ENCODE measurements around the gene MAU2.
A peak's percentile ranks its signal among the peaks of the same experiment; 100 is the strongest.
"Not testable (repeated sequence)": the region's sequence is repeated elsewhere in the genome, so short reads cannot be mapped to it uniquely, and the experiment has no call there.

Gene MAU2

GRCh38 chr19:19385896-19386869, 65.6 kb downstream of the MAU2 start:
- peak in 5 of 6 experiments; percentile 30 to 80 (median 40) for DNase-seq

GRCh38 chr19:19387108-19387507, 66.5 kb downstream of the MAU2 start:
- no peak for DNase-seq

GRCh38 chr19:19388568-19389555, 68.2 kb downstream of the MAU2 start:
- DNase-seq = peak in 1 of 6 experiments; percentile 30

- not testable (repeated sequence) for DNase-seq
These were observed 69.1 kb downstream of the MAU2 start for GRCh38 chr19:19389683-19390082.

- not testable (repeated sequence) for DNase-seq
These were observed 73.7 kb downstream of the MAU2 start for GRCh38 chr19:19394333-19394732.

GRCh38 chr19:19399733-19400433, 79.3 kb downstream of the MAU2 start:
- no peak for DNase-seq

- DNase-seq = no peak
These were observed 82.2 kb downstream of the MAU2 start for GRCh38 chr19:19402656-19403372.

- DNase-seq = no peak
These were observed 82.8 kb downstream of the MAU2 start for GRCh38 chr19:19403373-19403901.

- DNase-seq = peak; percentile 82 to 93 (median 89)
These were observed 84.5 kb downstream of the MAU2 start, which contains the start of gene GATAD2A for GRCh38 chr19:19404879-19405860. GATAD2A (plus strand) TSS chr19:19405675; CDS start chr19:19465346, 59,671 bp downstream.

- DNase-seq = peak in 5 of 6 experiments; percentile 18 to 62 (median 51)
These were observed 85.6 kb downstream of the MAU2 start for GRCh38 chr19:19405971-19406877.

- peak in 5 of 6 experiments; percentile 19 to 40 (median 29) for DNase-seq
These were observed 86.4 kb downstream of the MAU2 start for GRCh38 chr19:19406878-19407632.

GRCh38 chr19:19407633-19407930, 87.0 kb downstream of the MAU2 start:
- no peak for DNase-seq
